SK-N-SH treated with all-trans-retinoic acid at 6 μM for 48 hours (cell line): ENCODE results near the gene LRRTM3.

ENCODE experiments used
- CSDC2 ChIP-seq: fragments of 250-450 bp; sonication (Bioruptor Pico); IDR thresholded peaks from 2 replicates; pipeline ENCODE4 v1.5.0; 2020; ENCODE audit warnings: mild to moderate bottlenecking, moderate library complexity
- ISL1 ChIP-seq: fragments of 250-450 bp; sonication (Bioruptor Pico); IDR thresholded peaks from 2 replicates; pipeline ENCODE4 v2.1.2; 2022; ENCODE audit warnings: mild to moderate bottlenecking, moderate library complexity
- RARB ChIP-seq: fragments of 250-450 bp; sonication (Bioruptor Pico); IDR thresholded peaks from 2 replicates; pipeline ENCODE4 v1.8.0; 2021; ENCODE audit warnings: mild to moderate bottlenecking, moderate library complexity
- ZFP3 ChIP-seq: fragments of 250-450 bp; sonication (Bioruptor Pico); IDR thresholded peaks from 2 replicates; pipeline ENCODE4 v1.5.0; 2020; ENCODE audit warnings: mild to moderate bottlenecking, moderate library complexity
- ZNF70 ChIP-seq: fragments of 450-650 bp; formaldehyde crosslinking; IDR thresholded peaks from 2 replicates; pipeline ENCODE4 v1.5.0; 2020; ENCODE audit warnings: mild to moderate bottlenecking, moderate library complexity
- TF ChIP-seq, protein P1 (sequence below): fragments of 250-450 bp; sonication (Bioruptor Pico); IDR thresholded peaks from 2 replicates; pipeline ENCODE4 v1.8.0; 2020; ENCODE audit warnings: mild to moderate bottlenecking, moderate library complexity, borderline replicate concordance

GRCh38 chr10:66999762-67000545 lies 74.1 kb downstream of the LRRTM3 start:
- TF ChIP-seq, protein P1, sequence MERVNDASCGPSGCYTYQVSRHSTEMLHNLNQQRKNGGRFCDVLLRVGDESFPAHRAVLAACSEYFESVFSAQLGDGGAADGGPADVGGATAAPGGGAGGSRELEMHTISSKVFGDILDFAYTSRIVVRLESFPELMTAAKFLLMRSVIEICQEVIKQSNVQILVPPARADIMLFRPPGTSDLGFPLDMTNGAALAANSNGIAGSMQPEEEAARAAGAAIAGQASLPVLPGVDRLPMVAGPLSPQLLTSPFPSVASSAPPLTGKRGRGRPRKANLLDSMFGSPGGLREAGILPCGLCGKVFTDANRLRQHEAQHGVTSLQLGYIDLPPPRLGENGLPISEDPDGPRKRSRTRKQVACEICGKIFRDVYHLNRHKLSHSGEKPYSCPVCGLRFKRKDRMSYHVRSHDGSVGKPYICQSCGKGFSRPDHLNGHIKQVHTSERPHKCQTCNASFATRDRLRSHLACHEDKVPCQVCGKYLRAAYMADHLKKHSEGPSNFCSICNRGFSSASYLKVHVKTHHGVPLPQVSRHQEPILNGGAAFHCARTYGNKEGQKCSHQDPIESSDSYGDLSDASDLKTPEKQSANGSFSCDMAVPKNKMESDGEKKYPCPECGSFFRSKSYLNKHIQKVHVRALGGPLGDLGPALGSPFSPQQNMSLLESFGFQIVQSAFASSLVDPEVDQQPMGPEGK (CRISPR knock-in tag): no peak
- TF ChIP-seq ZNF70 (no peak), RARB (CRISPR knock-in tag) (no peak), ISL1 (CRISPR knock-in tag) (no peak), ZFP3 (CRISPR knock-in tag) (no peak), CSDC2 (no peak)
